Measurements from ENCODE around the gene RAB29.

Gene RAB29

GRCh38 chr1:205797168-205797567 lies 21.9 kb upstream of the RAB29 start:
- DNase-seq (ENCODE audit: low read depth in 1 of 2, low spot score in 1 of 2): no peak

GRCh38 chr1:205794011-205794730 lies 18.9 kb upstream of the RAB29 start:
- no peak for DNase-seq (ENCODE audit: low read depth in 1 of 2, low spot score in 1 of 2)

- DNase-seq (ENCODE audit: low read depth in 1 of 2, low spot score in 1 of 2): no peak
Observed at GRCh38 chr1:205792961-205793673, 17.8 kb upstream of the RAB29 start.

- DNase-seq (ENCODE audit: low read depth in 1 of 2, low spot score in 1 of 2): no peak
Observed at GRCh38 chr1:205792481-205792881, 17.2 kb upstream of the RAB29 start.

GRCh38 chr1:205791568-205792180 lies 16.4 kb upstream of the RAB29 start:
- DNase-seq (ENCODE audit: low read depth in 1 of 2, low spot score in 1 of 2): peak; percentile 27 to 33

GRCh38 chr1:205787287-205787916 lies 12.1 kb upstream of the RAB29 start:
- no peak for DNase-seq (ENCODE audit: low read depth in 1 of 2, low spot score in 1 of 2)

GRCh38 chr1:205786601-205787000 lies 11.3 kb upstream of the RAB29 start:
- no peak for DNase-seq (ENCODE audit: low read depth in 1 of 2, low spot score in 1 of 2)

GRCh38 chr1:205785446-205785845 lies 10.2 kb upstream of the RAB29 start:
- no peak for DNase-seq (ENCODE audit: low read depth in 1 of 2, low spot score in 1 of 2)

- no peak for DNase-seq (ENCODE audit: low read depth in 1 of 2, low spot score in 1 of 2)
Observed at GRCh38 chr1:205783904-205784303, 8.6 kb upstream of the RAB29 start.

- DNase-seq (ENCODE audit: low read depth in 1 of 2, low spot score in 1 of 2): no peak
Observed at GRCh38 chr1:205783433-205783795, 8.1 kb upstream of the RAB29 start.

GRCh38 chr1:205782627-205783432 lies 7.5 kb upstream of the RAB29 start:
- no peak for DNase-seq (ENCODE audit: low read depth in 1 of 2, low spot score in 1 of 2)

- DNase-seq (ENCODE audit: low read depth in 1 of 2, low spot score in 1 of 2): no peak
Observed at GRCh38 chr1:205780335-205780734, 5.1 kb upstream of the RAB29 start.

GRCh38 chr1:205777994-205778393 lies 2.7 kb upstream of the RAB29 start:
- no peak for DNase-seq (ENCODE audit: low read depth in 1 of 2, low spot score in 1 of 2)

GRCh38 chr1:205775717-205776056 lies 405 bp upstream of the RAB29 start:
- DNase-seq (ENCODE audit: low read depth in 1 of 2, low spot score in 1 of 2): no peak

GRCh38 chr1:205774198-205775014 lies 876 bp downstream of the RAB29 start:
- DNase-seq (ENCODE audit: low read depth in 1 of 2, low spot score in 1 of 2): peak; percentile 9

GRCh38 chr1:205772607-205773032 lies 2.7 kb downstream of the RAB29 start:
- DNase-seq (ENCODE audit: low read depth in 1 of 2, low spot score in 1 of 2): no peak

GRCh38 chr1:205770618-205771017 lies 4.7 kb downstream of the RAB29 start:
- no peak for DNase-seq (ENCODE audit: low read depth in 1 of 2, low spot score in 1 of 2)

GRCh38 chr1:205769641-205770365 lies 5.5 kb downstream of the RAB29 start:
- DNase-seq (ENCODE audit: low read depth in 1 of 2, low spot score in 1 of 2): no peak

- DNase-seq (ENCODE audit: low read depth in 1 of 2, low spot score in 1 of 2): no peak
Observed at GRCh38 chr1:205767248-205767647, 8.0 kb downstream of the RAB29 start.

GRCh38 chr1:205766570-205766969 lies 8.7 kb downstream of the RAB29 start:
- DNase-seq (ENCODE audit: low read depth in 1 of 2, low spot score in 1 of 2): no peak

Measured in stimulated activated CD4-positive, alpha-beta T cell treated with anti-CD3 and anti-CD28 coated beads, Interleukin-15, amount 100 ng/mL, for 1 hour (primary cell).